BE2C (cell line): Measurements from ENCODE around the gene PPP1R1C.

Experiments used
- DNase-seq: peaks from one replicate; pipeline ENCODE4 v3.0.0-alpha.2; 2020
- H3K27me3 ChIP-seq: fragments of 250-450 bp; sonication (Bioruptor Pico); 2 replicates; pipeline ENCODE4 v1.5.1; 2020; ENCODE audit warnings: mild to moderate bottlenecking
- H3K36me3 ChIP-seq: fragments of 250-450 bp; sonication (Bioruptor Pico); 2 replicates; pipeline ENCODE4 v1.5.1; 2020; ENCODE audit warnings: mild to moderate bottlenecking
- H3K4me1 ChIP-seq: fragments of 250-450 bp; sonication (Bioruptor Pico); 2 replicates; pipeline ENCODE4 v1.5.1; 2020
- H3K4me3 ChIP-seq: 2 replicates; pipeline ENCODE4 v1.5.1; 2011; ENCODE audit warnings: low read depth, low read length
- H3K9me3 ChIP-seq: fragments of 250-450 bp; sonication (Bioruptor Pico); 2 replicates; pipeline ENCODE4 v1.5.1; 2020
- TF ChIP-seq, protein P1 (sequence below): IDR thresholded peaks from 2 replicates; pipeline ENCODE4 v1.5.1; 2012; ENCODE audit warnings: mild to moderate bottlenecking, low read depth, low read length

The PPP1R1C gene

DNA sequence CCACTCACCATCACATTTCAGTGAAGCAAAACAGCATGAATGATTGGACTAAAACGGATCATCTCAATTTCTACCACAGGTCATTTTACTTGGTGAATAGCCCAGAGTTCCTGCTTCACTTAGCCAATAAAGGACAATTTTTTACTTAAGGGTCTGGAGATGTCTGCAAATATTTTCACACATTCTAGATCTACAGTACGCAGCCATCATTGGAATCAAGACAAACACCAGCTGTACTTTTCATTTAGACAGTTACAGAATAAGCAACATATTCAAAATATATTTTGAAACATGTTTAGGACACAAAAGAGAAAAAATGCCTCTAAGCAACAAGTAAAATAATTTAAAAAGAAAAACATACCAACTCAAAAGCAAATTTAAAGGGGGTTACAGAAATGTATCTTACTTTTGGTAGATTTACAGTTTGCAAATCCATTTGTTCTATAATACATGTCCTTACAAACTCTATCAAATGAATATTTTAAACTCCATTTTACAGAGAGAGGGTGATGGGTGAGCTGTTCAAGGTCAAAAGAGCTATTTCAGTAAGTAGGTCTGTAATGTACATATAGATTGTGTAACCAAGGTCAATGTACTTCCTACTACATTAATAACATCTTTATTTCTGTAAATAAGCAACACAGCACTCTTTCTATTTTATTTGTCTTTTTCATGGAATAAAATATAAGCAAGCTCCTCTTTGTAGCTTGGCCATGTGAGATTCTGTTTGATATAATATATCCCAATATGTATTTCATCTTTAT is 13.4 kb downstream of the PPP1R1C start:
- no peaks in the 10 kb centered on the region for H3K36me3 ChIP-seq

DNA sequence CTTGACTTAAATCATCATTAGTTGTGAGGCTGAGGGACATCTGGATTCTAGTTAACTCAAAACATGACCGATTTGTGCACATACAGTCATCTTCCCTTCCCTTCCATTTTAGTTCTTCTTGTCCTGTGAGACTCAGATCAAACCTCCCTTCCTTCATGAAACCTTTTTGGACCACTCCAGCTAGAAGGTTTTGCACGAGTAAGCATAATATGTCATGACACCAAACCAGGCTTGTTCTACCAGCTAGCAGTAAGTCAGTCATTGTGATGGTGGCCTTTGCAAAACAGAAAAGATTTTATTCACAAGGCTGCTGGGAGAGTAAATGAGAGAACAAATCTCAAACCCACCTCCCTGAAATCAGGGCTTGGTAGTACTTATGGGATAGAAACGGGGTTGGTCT is 14.3 kb downstream of the PPP1R1C start:
- TF ChIP-seq, protein P1, sequence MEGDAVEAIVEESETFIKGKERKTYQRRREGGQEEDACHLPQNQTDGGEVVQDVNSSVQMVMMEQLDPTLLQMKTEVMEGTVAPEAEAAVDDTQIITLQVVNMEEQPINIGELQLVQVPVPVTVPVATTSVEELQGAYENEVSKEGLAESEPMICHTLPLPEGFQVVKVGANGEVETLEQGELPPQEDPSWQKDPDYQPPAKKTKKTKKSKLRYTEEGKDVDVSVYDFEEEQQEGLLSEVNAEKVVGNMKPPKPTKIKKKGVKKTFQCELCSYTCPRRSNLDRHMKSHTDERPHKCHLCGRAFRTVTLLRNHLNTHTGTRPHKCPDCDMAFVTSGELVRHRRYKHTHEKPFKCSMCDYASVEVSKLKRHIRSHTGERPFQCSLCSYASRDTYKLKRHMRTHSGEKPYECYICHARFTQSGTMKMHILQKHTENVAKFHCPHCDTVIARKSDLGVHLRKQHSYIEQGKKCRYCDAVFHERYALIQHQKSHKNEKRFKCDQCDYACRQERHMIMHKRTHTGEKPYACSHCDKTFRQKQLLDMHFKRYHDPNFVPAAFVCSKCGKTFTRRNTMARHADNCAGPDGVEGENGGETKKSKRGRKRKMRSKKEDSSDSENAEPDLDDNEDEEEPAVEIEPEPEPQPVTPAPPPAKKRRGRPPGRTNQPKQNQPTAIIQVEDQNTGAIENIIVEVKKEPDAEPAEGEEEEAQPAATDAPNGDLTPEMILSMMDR = no peak
- Histone ChIP-seq H3K27me3 (no peaks in the 10 kb centered on the region), H3K4me3 (no peak overlapping the region), H3K4me1 (no peaks in the 10 kb centered on the region), H3K36me3 (no peaks in the 10 kb centered on the region), H3K9me3 (no peaks in the 10 kb centered on the region)
- no peak for DNase-seq

More for the DNA sequence above, 13.4 kb downstream of the PPP1R1C start:
- H3K9me3 ChIP-seq = no peaks in the 10 kb centered on the region
- TF ChIP-seq, protein P1 = no peak
- no peaks in the 10 kb centered on the region for H3K4me1 ChIP-seq
- no peaks in the 10 kb centered on the region for H3K27me3 ChIP-seq
- no peak for DNase-seq
- no peak overlapping the region for H3K4me3 ChIP-seq

DNA sequence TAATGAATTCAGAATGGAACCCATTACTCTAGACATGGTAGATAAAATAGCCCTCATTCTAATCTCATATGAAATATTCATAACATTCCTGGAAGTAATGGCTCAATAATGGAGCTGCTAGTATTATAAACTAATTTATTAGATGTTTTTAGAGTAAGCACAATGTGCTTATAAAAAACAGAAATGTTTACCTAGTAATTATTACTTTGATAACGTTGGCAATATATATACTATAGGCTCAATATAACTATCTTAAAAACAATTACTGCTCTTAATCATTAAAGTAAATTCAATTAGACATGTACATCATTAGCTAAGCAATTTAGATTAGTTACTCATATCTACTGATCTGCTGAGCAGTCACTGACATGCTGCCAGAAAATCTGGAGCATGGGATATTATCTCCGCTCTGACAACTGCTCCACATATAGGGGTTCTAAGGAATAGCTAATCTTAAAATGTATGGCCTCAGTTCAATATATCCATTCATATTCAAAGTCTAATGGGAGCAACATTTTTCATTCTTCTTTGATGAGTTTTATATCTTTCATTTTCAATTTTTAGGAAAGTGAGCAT is 19.4 kb downstream of the PPP1R1C start:
- Histone ChIP-seq H3K36me3 (no peaks in the 10 kb centered on the region), H3K4me1 (no peaks in the 10 kb centered on the region), H3K27me3 (no peaks in the 10 kb centered on the region), H3K4me3 (no peak overlapping the region), H3K9me3 (no peaks in the 10 kb centered on the region)
- TF ChIP-seq, protein P1 = no peak
- DNase-seq = peak; percentile 10

DNA sequence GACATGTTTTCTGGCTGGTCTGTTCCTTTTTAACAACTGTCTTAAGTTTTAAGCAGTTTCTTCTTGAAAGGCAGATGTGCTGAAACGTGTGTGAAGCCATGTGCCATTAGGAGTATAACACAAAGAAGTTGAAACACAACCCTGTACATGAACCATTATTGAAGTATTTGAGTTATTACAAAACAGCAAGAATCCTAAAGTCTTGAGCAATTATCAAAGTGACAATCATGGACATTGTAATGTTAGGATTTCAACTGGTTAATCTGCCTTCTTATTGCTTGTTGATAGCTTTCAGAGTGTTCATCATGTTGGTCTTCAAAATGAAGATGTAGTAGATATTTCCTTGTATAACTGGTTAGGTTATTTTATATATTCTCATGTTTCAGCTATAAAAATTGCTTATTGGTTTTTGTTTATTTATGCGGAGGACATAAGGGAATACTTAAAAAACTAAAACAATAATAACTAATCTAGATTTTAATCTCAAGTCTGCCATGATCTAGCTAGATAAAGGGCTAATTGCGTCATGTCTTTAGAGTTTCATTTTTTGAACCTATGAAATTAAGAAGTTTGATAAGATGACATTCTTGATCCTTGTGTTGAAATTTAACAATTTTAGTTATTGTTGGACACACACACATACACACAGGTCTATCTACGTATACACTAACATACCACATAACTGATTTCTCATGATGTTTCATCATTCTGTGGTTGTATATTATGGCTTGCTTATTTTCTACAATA is 21.1 kb downstream of the PPP1R1C start:
- no peaks in the 10 kb centered on the region for H3K36me3 ChIP-seq
- H3K4me3 ChIP-seq = no peak overlapping the region
- H3K4me1 ChIP-seq = no peaks in the 10 kb centered on the region
- H3K27me3 ChIP-seq = no peaks in the 10 kb centered on the region
- H3K9me3 ChIP-seq = no peaks in the 10 kb centered on the region
- TF ChIP-seq, protein P1 = no peak
- no peak for DNase-seq

DNA sequence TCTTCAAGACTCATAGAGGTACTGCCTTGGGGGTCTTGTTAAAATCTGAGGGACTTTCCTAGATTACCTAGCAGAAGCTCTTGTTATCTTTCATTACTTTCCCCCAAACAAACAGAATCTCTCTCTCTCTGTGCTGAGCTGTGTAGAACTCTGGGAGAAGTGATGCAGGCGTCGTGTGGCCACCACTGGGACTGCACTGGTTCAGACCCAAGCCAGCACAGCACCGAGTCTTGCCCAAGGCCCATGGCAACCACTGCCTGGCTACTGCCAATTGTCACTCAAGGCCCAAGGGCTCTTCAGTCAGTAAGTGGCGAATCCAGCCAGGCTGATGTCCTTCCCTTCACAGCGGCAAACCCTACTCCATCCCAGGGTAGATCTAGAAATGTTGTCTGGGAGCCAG is 28.6 kb downstream of the PPP1R1C start:
- Histone ChIP-seq H3K4me1 (no peaks in the 10 kb centered on the region), H3K9me3 (no peaks in the 10 kb centered on the region), H3K4me3 (no peak overlapping the region), H3K27me3 (no peaks in the 10 kb centered on the region), H3K36me3 (no peaks in the 10 kb centered on the region)
- DNase-seq = no peak
- TF ChIP-seq, protein P1 = no peak
